Measurements from ENCODE around the gene NTNG1.

- TF ChIP-seq POLR2A (IDR thresholded peaks at IDR 0.05), result no peak
- TF ChIP-seq, protein P1, sequence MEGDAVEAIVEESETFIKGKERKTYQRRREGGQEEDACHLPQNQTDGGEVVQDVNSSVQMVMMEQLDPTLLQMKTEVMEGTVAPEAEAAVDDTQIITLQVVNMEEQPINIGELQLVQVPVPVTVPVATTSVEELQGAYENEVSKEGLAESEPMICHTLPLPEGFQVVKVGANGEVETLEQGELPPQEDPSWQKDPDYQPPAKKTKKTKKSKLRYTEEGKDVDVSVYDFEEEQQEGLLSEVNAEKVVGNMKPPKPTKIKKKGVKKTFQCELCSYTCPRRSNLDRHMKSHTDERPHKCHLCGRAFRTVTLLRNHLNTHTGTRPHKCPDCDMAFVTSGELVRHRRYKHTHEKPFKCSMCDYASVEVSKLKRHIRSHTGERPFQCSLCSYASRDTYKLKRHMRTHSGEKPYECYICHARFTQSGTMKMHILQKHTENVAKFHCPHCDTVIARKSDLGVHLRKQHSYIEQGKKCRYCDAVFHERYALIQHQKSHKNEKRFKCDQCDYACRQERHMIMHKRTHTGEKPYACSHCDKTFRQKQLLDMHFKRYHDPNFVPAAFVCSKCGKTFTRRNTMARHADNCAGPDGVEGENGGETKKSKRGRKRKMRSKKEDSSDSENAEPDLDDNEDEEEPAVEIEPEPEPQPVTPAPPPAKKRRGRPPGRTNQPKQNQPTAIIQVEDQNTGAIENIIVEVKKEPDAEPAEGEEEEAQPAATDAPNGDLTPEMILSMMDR (IDR thresholded peaks at IDR 0.05), result no peak
Observed at GRCh38 chr1:107379826-107380225, 239.0 kb downstream of the NTNG1 start.

Data from suprapubic skin (tissue), 3 donors.